HEK293 (cell line): Measurements from ENCODE around the gene GRN.

Experiments used
- CTCF ChIA-PET: fragments of 350-600 bp; formaldehyde crosslinking; extraction: SDS; loops from one replicate; lab custom pipeline; 2021; ENCODE audit warnings: antibody characterized with exemption; lab: Yijun Ruan, JAX
- POLR2A ChIA-PET: fragments of 300-600 bp; formaldehyde crosslinking; extraction: SDS; loops from one replicate; lab custom pipeline; 2020; ENCODE audit warnings: antibody characterized with exemption, inconsistent platforms; lab: Yijun Ruan, JAX
- H3K27ac ChIP-seq: fragments of 200-500 bp; sonication (Bioruptor generic); 2 replicates; pipeline ENCODE4 v1.5.1; 2014; ENCODE audit warnings: low read depth, low read length, control low read depth, inconsistent platforms; ENCODE audit errors: extremely low read depth
- H3K36me3 ChIP-seq, 2 experiments: fragments of 200-500 bp in 1 of 2; sonication (Bioruptor generic) in 1 of 2; 1 replicate in 1 of 2; 2 replicates in 1 of 2; pipeline ENCODE4 v1.5.1; 2014 to 2017; ENCODE audit warnings: inconsistent platforms in 2 of 2, low read length in 2 of 2; ENCODE audit not compliant: control insufficient read depth in 2 of 2, insufficient read depth in 1 of 2
- H3K4me1 ChIP-seq: fragments of 200-500 bp; sonication (Bioruptor generic); 2 replicates; pipeline ENCODE4 v1.5.1; 2014; ENCODE audit warnings: mild to moderate bottlenecking, low read length, inconsistent platforms; ENCODE audit not compliant: control insufficient read depth, insufficient read depth
- H3K4me3 ChIP-seq: 2 replicates; pipeline ENCODE4 v1.5.1; 2011; ENCODE audit warnings: low read depth, mild to moderate bottlenecking, control low read depth, low read length, moderate library complexity
- H3K9me3 ChIP-seq: fragments of 200-500 bp; sonication (Bioruptor generic); 2 replicates; pipeline ENCODE4 v1.5.1; 2014; ENCODE audit warnings: low read depth, low read length, inconsistent platforms; ENCODE audit not compliant: control insufficient read depth, insufficient read depth
- BCL11B ChIP-seq: fragments of 450-650 bp; formaldehyde crosslinking; IDR thresholded peaks from 2 replicates; pipeline ENCODE4 v1.5.1; 2016; ENCODE audit warnings: low read depth, missing biosample characterization, missing genetic modification characterization
- EGR2 ChIP-seq: fragments of 450-650 bp; formaldehyde crosslinking; IDR thresholded peaks from 2 replicates; pipeline ENCODE4 v1.5.1; 2016; ENCODE audit warnings: low read depth, missing biosample characterization, missing genetic modification characterization
- GLIS2 ChIP-seq: fragments of 450-650 bp; formaldehyde crosslinking; IDR thresholded peaks from 2 replicates; pipeline ENCODE4 v1.5.1; 2016; ENCODE audit warnings: missing biosample characterization, missing genetic modification characterization
- HOXC10 ChIP-seq: sonication (generic); formaldehyde crosslinking; IDR thresholded peaks from 2 replicates; pipeline ENCODE4 v1.8.1; 2023; ENCODE audit warnings: mild to moderate bottlenecking, missing genetic modification reagents
- HOXD13 ChIP-seq: sonication (generic); formaldehyde crosslinking; IDR thresholded peaks from 2 replicates; pipeline ENCODE4 v1.8.0; 2022; ENCODE audit warnings: missing genetic modification reagents, borderline replicate concordance
- IKZF3 ChIP-seq: fragments of 450-650 bp; IDR thresholded peaks from 2 replicates; pipeline ENCODE4 v1.5.0; 2018; ENCODE audit warnings: missing biosample characterization, mild to moderate bottlenecking, missing genetic modification characterization, moderate library complexity
- OSR2 ChIP-seq: fragments of 450-650 bp; formaldehyde crosslinking; IDR thresholded peaks from 2 replicates; pipeline ENCODE4 v1.5.1; 2016; ENCODE audit warnings: missing biosample characterization, missing genetic modification characterization
- PRDM10 ChIP-seq: fragments of 450-650 bp; formaldehyde crosslinking; IDR thresholded peaks from 2 replicates; pipeline ENCODE4 v1.5.1; 2016; ENCODE audit warnings: missing biosample characterization, missing genetic modification characterization
- SP7 ChIP-seq: fragments of 450-650 bp; formaldehyde crosslinking; IDR thresholded peaks from 2 replicates; pipeline ENCODE4 v1.5.1; 2016; ENCODE audit warnings: missing biosample characterization, missing genetic modification characterization
- ZBTB20 ChIP-seq: fragments of 450-650 bp; formaldehyde crosslinking; IDR thresholded peaks from 2 replicates; pipeline ENCODE4 v1.5.1; 2016; ENCODE audit warnings: missing biosample characterization, missing genetic modification characterization
- ZBTB26 ChIP-seq: fragments of 450-650 bp; formaldehyde crosslinking; optimal IDR thresholded peaks from 2 replicates; pipeline ENCODE3; 2016; ENCODE audit warnings: missing biosample characterization, mild to moderate bottlenecking, missing genetic modification characterization
- ZBTB44 ChIP-seq: fragments of 450-650 bp; IDR thresholded peaks from 2 replicates; pipeline ENCODE4 v1.5.1; 2018; ENCODE audit warnings: missing biosample characterization, mild to moderate bottlenecking, missing genetic modification characterization
- ZBTB48 ChIP-seq: fragments of 450-650 bp; formaldehyde crosslinking; IDR thresholded peaks from 2 replicates; pipeline ENCODE4 v1.5.1; 2016; ENCODE audit warnings: missing biosample characterization, missing genetic modification characterization
- ZFP37 ChIP-seq: fragments of 450-650 bp; formaldehyde crosslinking; IDR thresholded peaks from 2 replicates; pipeline ENCODE4 v1.5.1; 2016; ENCODE audit warnings: missing biosample characterization, missing genetic modification characterization
- ZNF112 ChIP-seq: fragments of 450-650 bp; formaldehyde crosslinking; IDR thresholded peaks from 2 replicates; pipeline ENCODE4 v1.5.0; 2017; ENCODE audit warnings: missing biosample characterization, missing genetic modification characterization
- ZNF19 ChIP-seq: fragments of 450-650 bp; formaldehyde crosslinking; IDR thresholded peaks from 2 replicates; pipeline ENCODE4; 2016; ENCODE audit warnings: missing biosample characterization, missing genetic modification characterization, low read depth
- ZNF239 ChIP-seq: fragments of 450-650 bp; formaldehyde crosslinking; IDR thresholded peaks from 2 replicates; pipeline ENCODE4 v1.5.1; 2016; ENCODE audit warnings: missing biosample characterization, missing genetic modification characterization
- ZNF335 ChIP-seq: fragments of 450-650 bp; formaldehyde crosslinking; conservative IDR thresholded peaks from 2 replicates; pipeline ENCODE4 v1.5.1; 2016; ENCODE audit warnings: missing biosample characterization, missing genetic modification characterization
- ZNF398 ChIP-seq: fragments of 450-650 bp; formaldehyde crosslinking; IDR thresholded peaks from 2 replicates; pipeline ENCODE4 v1.5.1; 2017; ENCODE audit warnings: missing biosample characterization, missing genetic modification characterization
- ZNF48 ChIP-seq: fragments of 450-650 bp; formaldehyde crosslinking; IDR thresholded peaks from 2 replicates; pipeline ENCODE4 v1.5.1; 2016; ENCODE audit warnings: missing biosample characterization, missing genetic modification characterization
- ZNF488 ChIP-seq: fragments of 450-650 bp; formaldehyde crosslinking; IDR thresholded peaks from 2 replicates; pipeline ENCODE4 v1.5.1; 2016; ENCODE audit warnings: missing biosample characterization, missing genetic modification characterization
- ZNF529 ChIP-seq: fragments of 450-650 bp; formaldehyde crosslinking; IDR thresholded peaks from 2 replicates; pipeline ENCODE4 v1.5.1; 2017; ENCODE audit warnings: missing genetic modification characterization, missing biosample characterization; ENCODE audit not compliant: insufficient replicate concordance
- ZNF785 ChIP-seq: fragments of 450-650 bp; formaldehyde crosslinking; IDR thresholded peaks from 2 replicates; pipeline ENCODE4 v1.5.1; 2016; ENCODE audit warnings: missing biosample characterization, missing genetic modification characterization
- ZNF843 ChIP-seq: fragments of 450-650 bp; formaldehyde crosslinking; IDR thresholded peaks from 2 replicates; pipeline ENCODE4 v1.5.1; 2016; ENCODE audit warnings: missing biosample characterization, missing genetic modification characterization

GRN gene

GRCh38 chr17:44360826-44361225, 15.7 kb downstream of the GRN start:
- ChIA-PET CTCF (interaction anchor here (1.0 to 4.5 kb wide), 5 partner anchors 10 to 157 kb away, joined by 4 to 21 read pairs (median 7); partner anchors contain the start of gene GRN), POLR2A (interaction anchor here (0.8 to 4.7 kb wide), 2 partner anchors 16 to 24 kb away, joined by 3 to 23 read pairs; partner anchors contain the start of gene GRN)
- Histone ChIP-seq H3K36me3 (peaks cover 0 to 14% of the 10 kb centered on the region in 2 experiments; a peak in 2 of 3 replicates), H3K4me1 (peaks cover 21% of the 10 kb centered on the region), H3K4me3 (no peak overlapping the region), H3K27ac (peak overlapping the region; percentile 45; the same call in 1 of the 2 replicates), H3K9me3 (no peaks in the 10 kb centered on the region)
- TF ChIP-seq IKZF3 (tag by site-specific recombination) (peak; percentile 79), EGR2 (0 out of 2 replicates have a peak, but pooled peaks have one; percentile 9), ZBTB48 (tag by site-specific recombination) (peak; percentile 39; the same call in 1 of the 2 replicates), ZNF398 (tag by site-specific recombination) (peak; percentile 95), GLIS2 (tag by site-specific recombination) (0 out of 2 replicates have a peak, but pooled peaks have one; percentile 12), ZNF112 (tag by site-specific recombination) (no peak), ZBTB20 (0 out of 2 replicates have a peak, but pooled peaks have one; percentile 8), HOXC10 (no peak), PRDM10 (peak; percentile 75), ZNF785 (no peak)

- peaks cover 21% of the 10 kb centered on the region for H3K4me1 ChIP-seq
- H3K36me3 ChIP-seq: peaks cover 0 to 14% of the 10 kb centered on the region in 2 experiments; a peak in 2 of 3 replicates
- POLR2A ChIA-PET: interaction anchor here (0.6 to 4.7 kb wide), 2 partner anchors 17 to 238 kb away, joined by 3 to 23 read pairs; partner anchors contain the start of genes GRN and HDAC5
- H3K27ac ChIP-seq: peak overlapping the region; percentile 45; the same call in 1 of the 2 replicates
- H3K9me3 ChIP-seq: no peaks in the 10 kb centered on the region
- CTCF ChIA-PET: interaction anchor here (0.5 to 4.5 kb wide), 10 partner anchors 11 to 320 kb away, joined by 3 to 21 read pairs (median 4); partner anchors contain the start of gene GRN
- H3K4me3 ChIP-seq: no peak overlapping the region
- TF ChIP-seq ZNF488 (tag by site-specific recombination) (no peak), GLIS2 (tag by site-specific recombination) (0 out of 2 replicates have a peak, but pooled peaks have one; percentile 10), ZNF843 (no peak), ZNF239 (tag by site-specific recombination) (no peak), IKZF3 (tag by site-specific recombination) (no peak), ZBTB44 (no peak), ZFP37 (no peak), ZBTB26 (tag by site-specific recombination) (no peak), BCL11B (tag by site-specific recombination) (no peak), SP7 (tag by site-specific recombination) (no peak), HOXD13 (CRISPR knock-in tag) (no peak), ZNF529 (tag by site-specific recombination) (no peak), ZNF48 (tag by site-specific recombination) (no peak), OSR2 (tag by site-specific recombination) (no peak), ZNF19 (tag by site-specific recombination) (no peak), ZNF335 (tag by site-specific recombination) (no peak)
These were observed 16.5 kb downstream of the GRN start for GRCh38 chr17:44361292-44362260.
